GM19452 (cell line): Measurements from ENCODE around the gene CCDC141.

Experiments
- ATAC-seq: cut with Tn5 transposase; IDR thresholded peaks from one replicate; pipeline ENCODE4 v1.9.1; 2021; ENCODE audit not compliant: unreplicated experiment

CCDC141 gene

DNA sequence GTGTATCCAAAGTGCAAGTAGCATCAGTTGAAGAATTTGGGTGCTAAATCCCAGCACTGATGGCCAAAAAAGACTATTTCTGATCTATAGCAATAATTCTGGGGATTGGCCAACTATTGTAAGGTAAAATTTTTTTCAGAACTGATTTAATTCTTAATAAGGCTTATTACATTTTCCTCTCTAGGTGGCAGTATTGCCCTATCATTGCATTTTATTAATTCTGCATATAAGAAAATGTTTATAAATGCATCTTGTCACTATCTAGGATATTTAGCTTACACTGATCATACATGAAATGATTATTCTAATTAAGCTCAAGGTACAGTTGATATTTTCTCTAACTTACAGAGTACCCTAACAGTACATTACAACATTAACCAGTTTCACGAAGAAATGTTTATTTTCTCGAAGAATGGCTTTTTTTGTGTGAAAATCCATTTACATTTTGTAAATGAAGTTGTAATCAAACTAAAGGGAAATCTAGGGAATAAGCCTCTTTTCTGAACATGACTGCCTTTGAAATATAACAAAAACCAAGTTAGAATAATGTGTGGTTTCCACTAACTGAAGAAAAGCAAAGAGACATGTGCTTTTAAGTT lies 253.8 kb downstream of the CCDC141 start:
- ATAC-seq = no peak

- ATAC-seq = no peak
These were observed 262.0 kb downstream of the CCDC141 start for GRCh38 chr2:178787934-178788333.

DNA sequence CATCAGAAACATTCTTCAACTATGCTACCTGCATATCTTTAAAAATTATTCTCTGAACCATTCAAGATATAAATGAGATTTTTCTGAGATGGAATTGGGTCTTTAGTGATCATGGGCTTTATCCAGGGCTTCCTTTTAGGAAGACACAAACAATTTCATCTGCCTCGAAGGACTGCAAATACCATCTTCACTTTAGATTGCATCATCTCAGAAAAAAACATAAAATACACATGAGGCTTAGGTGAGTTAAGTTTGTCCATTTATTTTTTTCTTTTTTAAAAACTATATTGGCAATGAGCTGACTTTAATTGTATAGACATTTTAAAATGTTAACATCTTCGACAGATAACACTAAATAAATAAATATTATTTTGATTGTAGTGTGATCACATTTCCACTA lies 262.8 kb downstream of the CCDC141 start:
- no peak for ATAC-seq

DNA sequence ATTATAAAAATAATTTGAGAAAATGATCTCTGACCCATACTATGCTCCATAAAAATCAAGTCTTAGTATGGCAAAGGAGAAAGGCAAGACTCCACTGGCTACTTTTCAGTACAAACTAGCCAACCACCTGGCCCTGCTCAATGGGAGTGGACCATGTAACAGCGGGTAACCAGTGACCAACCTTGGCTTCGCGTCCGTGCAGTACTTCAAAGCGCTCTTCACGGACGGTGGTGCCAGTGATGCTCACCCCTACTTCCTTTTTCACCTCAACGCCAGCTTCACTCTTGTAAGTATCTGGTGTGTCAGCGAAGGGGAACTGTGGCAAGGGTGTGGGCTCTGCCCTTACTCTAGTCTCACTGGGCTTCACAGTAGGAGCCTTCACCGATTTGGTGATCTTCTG lies 266.0 kb downstream of the CCDC141 start:
- ATAC-seq = no peak

- ATAC-seq = no peak
These were observed 267.7 kb downstream of the CCDC141 start for GRCh38 chr2:178782236-178782635.
